Duodenal mucosa (tissue), 2 donors: Measurements from ENCODE around the gene NR3C1.

ENCODE experiments used
- H3K27ac ChIP-seq: one replicate; pipeline ENCODE4 v1.7.0; 2013; ENCODE audit warnings: low read depth, low read length
- H3K27me3 ChIP-seq, 2 donors: one replicate each; pipeline ENCODE4 v1.7.0; 2013; ENCODE audit warnings: low read length in 2 of 2, control low read depth in 1 of 2; ENCODE audit not compliant: insufficient read depth in 2 of 2, control insufficient read depth in 1 of 2
- H3K36me3 ChIP-seq, 2 donors: one replicate each; pipeline ENCODE4 v1.7.0; 2013; ENCODE audit warnings: low read length in 2 of 2, control low read depth in 1 of 2; ENCODE audit not compliant: insufficient read depth in 2 of 2, control insufficient read depth in 1 of 2
- H3K4me1 ChIP-seq, 2 donors: one replicate each; pipeline ENCODE4 v1.7.0; 2013; ENCODE audit warnings: low read length in 2 of 2, control low read depth in 1 of 2; ENCODE audit not compliant: insufficient read depth in 2 of 2, control insufficient read depth in 1 of 2
- H3K4me3 ChIP-seq, 2 donors: one replicate each; pipeline ENCODE4 v1.7.0; 2013; ENCODE audit warnings: low read length in 2 of 2, low read depth in 1 of 2
- H3K9ac ChIP-seq, 2 donors: one replicate each; pipeline ENCODE4 v1.7.0; 2013; ENCODE audit warnings: low read length in 2 of 2, low read depth in 1 of 2
- H3K9me3 ChIP-seq, 2 donors: one replicate each; pipeline ENCODE4 v1.7.0; 2013; ENCODE audit warnings: low read length in 2 of 2, control low read depth in 1 of 2; ENCODE audit not compliant: control insufficient read depth in 1 of 2

Gene NR3C1

DNA sequence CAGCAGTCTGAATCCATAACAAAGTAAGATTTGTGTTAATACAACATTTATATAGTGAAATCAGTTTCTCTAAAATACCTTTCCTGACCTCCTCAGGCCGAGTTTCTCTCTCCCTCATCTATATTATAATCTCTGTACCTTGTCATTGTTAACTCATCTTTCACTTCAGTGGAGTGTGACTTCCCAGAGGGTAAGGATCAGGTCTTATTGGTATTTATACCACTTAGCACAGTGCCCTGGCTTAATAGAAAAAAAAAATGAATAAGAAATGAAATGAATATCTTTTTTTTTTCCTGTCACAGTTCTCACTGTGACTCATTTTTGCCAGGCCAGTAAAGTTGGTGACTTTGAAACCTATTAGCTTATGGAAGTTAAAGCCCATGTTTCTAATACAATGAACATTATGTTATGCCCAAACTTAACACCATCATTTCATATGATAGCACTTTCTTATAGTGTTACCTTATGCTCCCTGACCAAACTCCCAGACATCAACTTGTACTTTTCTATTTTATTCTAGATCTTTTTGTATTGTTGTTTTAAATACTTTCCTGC is 90.1 kb downstream of the NR3C1 start:
- Histone ChIP-seq H3K36me3 (peaks cover 8 to 24% of the 10 kb centered on the region in 2 donors), H3K27me3 (no peaks in the 10 kb centered on the region), H3K27ac (no peak overlapping the region), H3K4me3 (no peak overlapping the region), H3K9ac (no peak overlapping the region), H3K4me1 (no peaks in the 10 kb centered on the region), H3K9me3 (no peaks in the 10 kb centered on the region)

DNA sequence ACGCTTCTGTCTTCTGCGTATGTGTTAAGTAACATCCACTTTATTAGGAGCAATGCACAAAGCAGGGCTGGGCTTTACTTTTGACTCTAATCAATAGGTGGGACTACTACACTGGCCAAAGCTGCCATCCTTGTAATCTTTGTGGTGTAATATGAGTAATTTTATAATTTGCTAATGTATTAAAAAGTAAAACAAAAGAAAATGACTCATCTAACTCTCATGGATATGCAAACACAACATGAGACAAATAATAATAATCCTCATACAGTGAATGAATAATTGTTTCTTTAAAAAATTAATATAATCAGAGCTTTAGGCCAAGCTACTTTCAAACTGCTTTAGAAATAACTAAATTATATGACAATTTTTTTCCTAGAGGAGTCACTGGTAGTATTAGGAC is 90.7 kb downstream of the NR3C1 start:
- Histone ChIP-seq H3K4me3 (no peak overlapping the region), H3K27me3 (no peaks in the 10 kb centered on the region), H3K36me3 (peaks cover 8 to 29% of the 10 kb centered on the region in 2 donors), H3K27ac (no peak overlapping the region), H3K9me3 (no peaks in the 10 kb centered on the region), H3K9ac (no peak overlapping the region), H3K4me1 (no peaks in the 10 kb centered on the region)

DNA sequence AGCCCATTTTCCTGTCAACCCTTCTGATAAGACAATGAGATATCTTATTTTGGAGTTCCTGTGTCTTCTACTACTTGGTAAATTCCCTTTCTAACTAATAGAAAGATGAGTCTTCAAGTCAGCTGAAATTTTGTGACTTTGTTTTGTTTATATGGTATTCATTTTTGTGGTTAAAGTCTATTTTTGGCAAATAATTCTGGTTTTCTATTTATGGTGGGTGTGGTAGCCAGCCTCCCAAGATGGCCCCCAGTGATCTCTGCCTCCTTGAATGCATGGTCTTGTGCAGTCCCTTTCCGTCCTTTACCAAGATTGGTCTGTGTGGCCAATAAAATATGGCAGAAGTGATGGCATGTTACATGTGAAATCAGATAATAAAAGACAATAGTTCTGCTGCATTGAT is 91.5 kb downstream of the NR3C1 start:
- Histone ChIP-seq H3K27me3 (no peaks in the 10 kb centered on the region), H3K9ac (no peak overlapping the region), H3K4me3 (no peak overlapping the region), H3K9me3 (no peaks in the 10 kb centered on the region), H3K27ac (no peak overlapping the region), H3K4me1 (no peaks in the 10 kb centered on the region), H3K36me3 (peaks cover 8 to 30% of the 10 kb centered on the region in 2 donors)

DNA sequence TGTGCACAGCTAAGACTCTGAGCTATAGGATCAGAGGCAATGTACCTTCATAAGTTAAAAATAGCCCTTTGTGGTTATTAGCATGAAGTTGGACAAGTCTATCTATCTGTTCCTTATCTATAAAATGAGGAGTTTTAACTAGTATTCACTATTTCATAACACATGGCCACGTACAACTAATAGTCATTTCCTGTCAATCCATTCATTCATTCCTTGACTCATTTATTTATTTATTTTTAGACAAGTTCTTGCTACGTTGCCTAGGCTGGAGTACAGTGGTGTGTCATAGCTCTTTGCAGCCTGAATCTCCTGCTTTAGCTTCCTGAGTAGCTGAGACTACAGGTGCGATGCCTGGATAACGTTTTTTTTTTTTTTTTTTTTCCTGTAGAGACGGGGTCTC is 92.1 kb downstream of the NR3C1 start:
- Histone ChIP-seq H3K4me1 (no peaks in the 10 kb centered on the region), H3K9me3 (no peaks in the 10 kb centered on the region), H3K27ac (no peak overlapping the region), H3K4me3 (no peak overlapping the region), H3K27me3 (no peaks in the 10 kb centered on the region), H3K9ac (no peak overlapping the region), H3K36me3 (peaks cover 8 to 30% of the 10 kb centered on the region in 2 donors)

DNA sequence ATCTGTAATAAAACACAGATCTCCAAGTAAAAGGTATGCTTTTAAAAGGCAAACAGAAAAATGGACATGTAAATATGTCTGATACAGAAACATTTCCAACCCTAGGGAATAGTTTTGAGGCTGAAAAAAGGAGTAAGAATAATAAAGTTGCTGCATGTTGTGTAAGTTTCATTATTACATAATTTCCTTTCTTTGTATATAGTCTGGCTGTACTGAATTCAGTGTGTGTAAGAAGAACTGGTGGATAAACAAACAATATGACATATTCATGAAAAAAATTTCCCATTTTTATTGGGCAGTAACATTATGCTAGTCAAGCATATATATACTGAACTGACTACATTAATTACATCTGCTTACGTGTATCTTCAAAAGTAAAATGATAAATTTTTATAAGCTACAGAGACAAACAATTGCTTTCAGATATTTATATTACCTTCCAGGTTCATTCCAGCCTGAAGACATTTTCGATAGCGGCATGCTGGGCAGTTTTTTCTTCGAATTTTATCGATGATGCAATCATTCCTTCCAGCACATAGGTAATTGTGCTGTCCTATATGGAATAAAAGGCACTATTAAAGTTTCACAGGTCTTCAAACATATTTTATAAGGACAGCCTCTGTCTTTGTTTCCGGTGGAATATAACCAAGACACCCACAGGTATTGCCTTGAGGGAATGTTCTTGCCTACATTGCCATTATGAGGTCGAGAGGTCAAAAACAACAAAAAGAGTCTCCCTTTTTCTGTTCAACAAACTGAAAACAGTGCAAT is 93.6 kb downstream of the NR3C1 start:
- Histone ChIP-seq H3K9ac (no peak overlapping the region), H3K9me3 (peaks cover 0 to 3% of the 10 kb centered on the region in 2 donors), H3K27me3 (no peaks in the 10 kb centered on the region), H3K4me1 (no peaks in the 10 kb centered on the region), H3K27ac (no peak overlapping the region), H3K36me3 (peaks cover 8 to 37% of the 10 kb centered on the region in 2 donors), H3K4me3 (no peak overlapping the region)

DNA sequence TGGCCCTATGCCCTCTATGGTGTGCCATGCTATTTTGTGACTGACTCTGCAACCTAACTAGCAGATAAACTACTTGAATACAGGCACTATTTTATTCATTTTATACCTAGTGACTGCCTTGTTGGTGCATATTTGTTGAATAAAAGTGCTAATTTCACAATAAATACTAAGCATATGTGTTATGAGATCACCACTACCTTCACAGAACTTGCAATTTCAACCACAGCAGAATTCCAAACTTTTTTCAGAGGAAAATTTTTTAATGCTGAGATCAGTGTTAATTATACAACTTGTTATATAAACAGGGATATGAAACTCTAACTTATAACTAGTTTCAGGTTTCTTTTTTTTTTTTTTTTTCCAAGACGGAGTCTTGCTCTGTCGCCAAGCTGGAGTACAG is 94.8 kb downstream of the NR3C1 start:
- H3K36me3 ChIP-seq = peaks cover 8 to 37% of the 10 kb centered on the region in 2 donors
- H3K9me3 ChIP-seq = peaks cover 0 to 3% of the 10 kb centered on the region in 2 donors
- no peaks in the 10 kb centered on the region for H3K27me3 ChIP-seq
- H3K27ac ChIP-seq = no peak overlapping the region
- no peak overlapping the region for H3K4me3 ChIP-seq
- H3K4me1 ChIP-seq = no peaks in the 10 kb centered on the region
- no peak overlapping the region for H3K9ac ChIP-seq

DNA sequence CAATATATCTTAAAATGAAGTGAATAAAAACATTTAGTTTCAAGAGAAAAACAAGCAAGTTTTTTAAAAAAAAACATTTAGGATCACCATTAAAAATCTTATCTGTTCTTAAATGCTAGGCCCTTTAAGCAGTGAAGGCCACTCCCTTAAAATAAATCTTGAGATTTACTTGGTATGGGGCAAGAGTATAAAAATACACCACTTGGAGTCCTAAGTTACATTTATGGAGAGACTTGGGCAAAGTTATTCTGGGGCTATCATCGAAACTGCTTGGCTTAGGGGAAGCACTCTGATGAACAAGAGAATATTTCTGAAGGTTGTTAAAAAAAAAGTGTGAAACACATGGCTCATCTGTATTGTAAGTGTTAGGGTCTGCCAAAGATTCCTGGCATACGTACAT is 97.4 kb downstream of the NR3C1 start:
- no peaks in the 10 kb centered on the region for H3K27me3 ChIP-seq
- peaks cover 0 to 21% of the 10 kb centered on the region in 2 donors for H3K36me3 ChIP-seq
- H3K4me3 ChIP-seq = no peak overlapping the region
- no peak overlapping the region for H3K9ac ChIP-seq
- no peak overlapping the region for H3K27ac ChIP-seq
- no peaks in the 10 kb centered on the region for H3K4me1 ChIP-seq
- peaks cover 0 to 3% of the 10 kb centered on the region in 2 donors for H3K9me3 ChIP-seq

DNA sequence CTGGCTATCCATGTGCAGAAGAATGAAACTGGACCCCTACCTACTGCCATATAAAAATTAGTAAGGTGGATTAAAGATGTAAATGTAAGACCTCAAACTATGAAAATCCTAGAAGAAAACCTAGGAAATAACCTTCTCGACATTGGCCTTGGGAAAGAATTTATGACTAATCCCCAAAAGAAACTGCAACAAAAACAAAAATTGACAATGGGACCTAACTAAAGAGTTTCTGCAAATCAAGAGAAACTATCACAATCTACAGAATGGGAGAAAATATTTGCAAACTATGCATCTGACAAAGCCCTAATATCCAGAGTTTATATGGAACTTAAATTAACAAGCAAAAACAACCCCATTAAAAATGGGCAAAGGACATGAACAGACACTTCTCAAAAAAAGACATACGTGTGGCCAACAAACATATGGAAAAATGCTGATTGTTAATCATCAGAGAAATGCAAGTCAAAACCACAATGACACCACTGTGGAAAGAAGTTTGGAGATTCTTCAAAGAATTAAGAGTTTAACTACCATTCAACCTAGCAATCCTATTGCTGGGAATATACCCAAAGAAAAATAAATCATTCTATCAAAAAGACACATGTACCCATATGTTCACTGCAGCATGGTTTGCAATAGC is 98.5 kb downstream of the NR3C1 start:
- no peaks in the 10 kb centered on the region for H3K27me3 ChIP-seq
- H3K36me3 ChIP-seq = peaks cover 0 to 27% of the 10 kb centered on the region in 2 donors
- H3K27ac ChIP-seq = no peak overlapping the region
- no peak overlapping the region for H3K4me3 ChIP-seq
- H3K9me3 ChIP-seq = peaks cover 0 to 3% of the 10 kb centered on the region in 2 donors
- no peaks in the 10 kb centered on the region for H3K4me1 ChIP-seq
- no peak overlapping the region for H3K9ac ChIP-seq

DNA sequence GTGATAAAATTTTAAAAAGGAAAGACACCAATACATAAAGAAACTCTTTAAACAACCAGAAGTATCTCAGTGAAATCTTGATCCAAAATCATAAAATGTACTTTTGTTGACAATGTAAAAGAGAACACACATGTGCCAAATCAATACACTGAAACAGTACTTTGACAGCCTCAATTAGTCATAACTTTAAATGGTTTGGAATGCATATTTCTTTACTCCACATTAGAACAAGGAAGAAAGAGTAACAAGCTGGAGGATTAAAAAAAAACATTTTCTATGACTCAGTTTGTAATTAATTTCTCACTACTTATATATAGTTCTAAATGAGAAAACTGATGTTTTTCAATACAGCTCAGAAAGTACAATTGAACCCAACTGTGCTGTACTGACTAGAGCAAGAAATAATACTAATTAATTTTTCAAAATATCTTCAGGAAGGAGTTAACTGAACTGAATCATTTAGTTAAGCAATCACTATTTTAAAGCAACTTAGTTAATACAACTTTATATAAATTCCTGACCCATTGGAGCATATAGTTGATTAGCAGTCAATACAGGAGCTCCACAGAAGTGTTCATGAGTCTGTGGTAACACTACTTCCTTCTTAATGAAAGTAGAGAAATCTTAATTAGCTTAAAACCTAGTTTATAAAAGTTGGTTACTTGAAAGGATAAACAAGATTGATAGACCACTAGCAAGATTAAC is 101.0 kb downstream of the NR3C1 start:
- H3K4me3 ChIP-seq = no peak overlapping the region

DNA sequence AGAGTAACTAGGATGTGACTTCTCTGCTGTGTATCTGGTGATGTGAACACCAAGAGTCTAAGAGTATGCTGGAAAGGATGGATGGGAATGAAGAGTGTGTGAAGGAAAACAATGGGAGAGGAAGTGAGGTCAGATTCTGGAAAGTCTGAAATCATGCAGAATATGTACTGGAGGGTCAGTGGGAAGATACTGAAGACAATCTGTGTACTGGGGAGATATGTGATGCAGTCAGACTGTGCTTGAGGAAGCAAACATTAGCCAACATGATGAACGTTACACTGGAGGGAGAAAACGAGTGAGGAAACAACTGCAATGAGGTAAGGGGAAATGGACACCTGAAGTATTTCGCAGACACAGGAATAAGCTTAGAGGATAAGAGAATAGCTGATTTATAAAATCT is 105.7 kb downstream of the NR3C1 start:
- no peak overlapping the region for H3K4me3 ChIP-seq

More for the DNA sequence above, 101.0 kb downstream of the NR3C1 start:
- H3K4me1 ChIP-seq = no peaks in the 10 kb centered on the region
- peaks cover 0 to 3% of the 10 kb centered on the region in 2 donors for H3K9me3 ChIP-seq
- no peak overlapping the region for H3K27ac ChIP-seq
- no peaks in the 10 kb centered on the region for H3K27me3 ChIP-seq
- no peak overlapping the region for H3K9ac ChIP-seq
- H3K36me3 ChIP-seq = peaks cover 12 to 31% of the 10 kb centered on the region in 2 donors

More for the DNA sequence above, 105.7 kb downstream of the NR3C1 start:
- Histone ChIP-seq H3K36me3 (peaks cover 16 to 57% of the 10 kb centered on the region in 2 donors), H3K27me3 (no peaks in the 10 kb centered on the region), H3K9me3 (no peaks in the 10 kb centered on the region), H3K9ac (no peak overlapping the region), H3K4me1 (no peaks in the 10 kb centered on the region), H3K27ac (no peak overlapping the region)
